H9 (cell line): ENCODE results near the gene CELF4. TPM values are rescaled to one million over a fixed set of nuclear protein-coding genes. Genes with fewer than 3 reads are reported as not detected.

Experiments
- DNase-seq: peaks from one replicate; pipeline ENCODE4 v3.0.0-alpha.2; 2017
- H2AFZ ChIP-seq: one replicate; pipeline ENCODE4 v1.6.1; 2013; ENCODE audit warnings: mild to moderate bottlenecking, low read length, control low read depth, moderate library complexity
- H2AK5ac ChIP-seq: 2 replicates; pipeline ENCODE4 v1.6.1; 2013; ENCODE audit warnings: low read length, control low read depth, mixed read lengths; ENCODE audit not compliant: insufficient read length
- H2BK120ac ChIP-seq: one replicate; pipeline ENCODE4 v1.6.1; 2013; ENCODE audit warnings: low read depth, mild to moderate bottlenecking, low read length, control low read depth, inconsistent platforms; ENCODE audit not compliant: poor library complexity, severe bottlenecking
- H2BK12ac ChIP-seq: 2 replicates; pipeline ENCODE4 v1.6.1; 2013; ENCODE audit warnings: low read length, control low read depth, mixed read lengths, low read depth; ENCODE audit not compliant: insufficient read length
- H2BK15ac ChIP-seq: 2 replicates; pipeline ENCODE4 v1.6.1; 2013; ENCODE audit warnings: low read depth, low read length, control low read depth
- H2BK20ac ChIP-seq: one replicate; pipeline ENCODE4 v1.6.1; 2013; ENCODE audit warnings: low read depth, mild to moderate bottlenecking, low read length, control low read depth, inconsistent platforms; ENCODE audit not compliant: poor library complexity, severe bottlenecking
- H2BK5ac ChIP-seq: 2 replicates; pipeline ENCODE4 v1.6.1; 2013; ENCODE audit warnings: low read length, control low read depth, mixed read lengths; ENCODE audit not compliant: insufficient read length
- H3K14ac ChIP-seq: 2 replicates; pipeline ENCODE4 v1.6.1; 2013; ENCODE audit warnings: low read length, control low read depth; ENCODE audit not compliant: insufficient read depth
- H3K18ac ChIP-seq: 2 replicates; pipeline ENCODE4 v1.6.1; 2013; ENCODE audit warnings: low read depth, mild to moderate bottlenecking, mixed read lengths, low read length, control low read depth; ENCODE audit not compliant: insufficient read length
- H3K23ac ChIP-seq: 2 replicates; pipeline ENCODE4 v1.6.1; 2013; ENCODE audit warnings: low read length, control low read depth, mixed read lengths, low read depth; ENCODE audit not compliant: insufficient read length
- H3K23me2 ChIP-seq: 2 replicates; pipeline ENCODE4 v1.6.1; 2013; ENCODE audit warnings: low read depth, mild to moderate bottlenecking, mixed read lengths, low read length, control low read depth; ENCODE audit not compliant: insufficient read length, poor library complexity, severe bottlenecking
- H3K27ac ChIP-seq: 2 replicates; pipeline ENCODE4 v1.5.1; 2013; ENCODE audit warnings: low read length, control low read depth, mixed read lengths, low read depth; ENCODE audit not compliant: insufficient read length
- H3K27me3 ChIP-seq: 2 replicates; pipeline ENCODE4 v1.6.1; 2013; ENCODE audit warnings: low read length, control low read depth, inconsistent platforms; ENCODE audit not compliant: insufficient read depth
- H3K4ac ChIP-seq: 2 replicates; pipeline ENCODE4 v1.6.1; 2013; ENCODE audit warnings: low read depth, mild to moderate bottlenecking, control low read depth, inconsistent platforms, low read length, moderate library complexity
- H3K4me1 ChIP-seq: 2 replicates; pipeline ENCODE4 v1.6.1; 2013; ENCODE audit warnings: low read length, control low read depth, inconsistent platforms; ENCODE audit not compliant: insufficient read depth
- H3K4me2 ChIP-seq: 2 replicates; pipeline ENCODE4 v1.6.1; 2013; ENCODE audit warnings: low read length, control low read depth, mixed read lengths; ENCODE audit not compliant: insufficient read length, insufficient read depth
- H3K56ac ChIP-seq: 2 replicates; pipeline ENCODE4 v1.6.1; 2013; ENCODE audit warnings: low read depth, mild to moderate bottlenecking, mixed read lengths, low read length, control low read depth; ENCODE audit not compliant: insufficient read length
- H3K79me1 ChIP-seq: 2 replicates; pipeline ENCODE4 v1.6.1; 2013; ENCODE audit warnings: low read depth, mild to moderate bottlenecking, moderate library complexity, low read length, control low read depth, inconsistent platforms; ENCODE audit not compliant: insufficient read depth, poor library complexity, severe bottlenecking
- H3K79me2 ChIP-seq: 2 replicates; pipeline ENCODE4 v1.6.1; 2013; ENCODE audit warnings: low read length, control low read depth, inconsistent platforms; ENCODE audit not compliant: insufficient read depth
- H3K9ac ChIP-seq: 2 replicates; pipeline ENCODE4 v1.6.1; 2013; ENCODE audit warnings: low read length, control low read depth, mixed read lengths; ENCODE audit not compliant: insufficient read length; ENCODE audit errors: extremely low read depth
- H3K9me3 ChIP-seq: one replicate; pipeline ENCODE4 v1.6.1; 2013; ENCODE audit warnings: low read depth, low read length, inconsistent platforms; ENCODE audit not compliant: control insufficient read depth
- H3T11ph ChIP-seq: one replicate; pipeline ENCODE4 v1.6.1; 2013; ENCODE audit warnings: mild to moderate bottlenecking, low read length, control low read depth, inconsistent platforms
- H4K20me1 ChIP-seq: one replicate; pipeline ENCODE4 v1.6.1; 2013; ENCODE audit not compliant: control insufficient read depth, insufficient read length, insufficient read depth
- H4K5ac ChIP-seq: 2 replicates; pipeline ENCODE4 v1.6.1; 2013; ENCODE audit warnings: low read depth, mild to moderate bottlenecking, mixed read lengths, low read length, control low read depth; ENCODE audit not compliant: insufficient read length
- H4K8ac ChIP-seq: replicated peaks from 2 replicates; pipeline ENCODE4 v1.6.1; 2013; ENCODE audit warnings: low read length, control low read depth, mixed read lengths, low read depth; ENCODE audit not compliant: insufficient read length
- H4K91ac ChIP-seq: 2 replicates; pipeline ENCODE4 v1.6.1; 2013; ENCODE audit warnings: low read depth, mild to moderate bottlenecking, moderate library complexity, mixed read lengths, low read length, control low read depth; ENCODE audit not compliant: insufficient read length
- H3K27ac Mint-ChIP-seq, 3 experiments: 2 replicates in 2 of 3; 3 replicates in 1 of 3; pipeline ENCODE4 v1.8.0; 2020 to 2021; ENCODE audit warnings: mixed read lengths in 3 of 3, mild to moderate bottlenecking in 1 of 3, moderate library complexity in 1 of 3
- H3K27me3 Mint-ChIP-seq: 2 replicates; pipeline ENCODE4 v1.8.0; 2021; ENCODE audit warnings: low read depth, mild to moderate bottlenecking, moderate library complexity, mixed read lengths
- H3K36me3 Mint-ChIP-seq, 3 experiments: 2 replicates in 2 of 3; 3 replicates in 1 of 3; pipeline ENCODE4 v1.8.0; 2020 to 2021; ENCODE audit warnings: low read depth in 3 of 3, mixed read lengths in 3 of 3; ENCODE audit not compliant: insufficient read depth in 1 of 3
- H3K4me1 Mint-ChIP-seq, 2 experiments: 2 replicates each; pipeline ENCODE4 v1.8.0; 2020; ENCODE audit warnings: mixed read lengths in 2 of 2
- H3K4me3 Mint-ChIP-seq, 2 experiments: 2 replicates in 1 of 2; 3 replicates in 1 of 2; pipeline ENCODE4 v1.8.0; 2020 to 2021; ENCODE audit warnings: mild to moderate bottlenecking in 2 of 2, mixed read lengths in 2 of 2, moderate library complexity in 1 of 2
- H3K9me3 Mint-ChIP-seq, 2 experiments: 2 replicates in 1 of 2; 3 replicates in 1 of 2; pipeline ENCODE4 v1.8.0; 2020; ENCODE audit warnings: mild to moderate bottlenecking in 2 of 2, mixed read lengths in 2 of 2, moderate library complexity in 1 of 2
- WGBS: extraction: QIAGEN DNeasy Blood & Tissue Kit; methylation state at CpG from one replicate; pipeline ENCODE4 v1.1.7; 2013; ENCODE audit warnings: missing lambda C conversion rate, low lambda C conversion rate, mixed read lengths; ENCODE audit not compliant: insufficient read length; ENCODE audit errors: extremely low coverage; 5-methylcytosine and 5-hydroxymethylcytosine counted together
- total RNA-seq: library from RNA; stranded (reverse); gene quantifications from 2 replicates; pipeline ENCODE4 v1.2.1, GENCODE V29; 2021
- TF ChIP-seq, protein P1 (sequence below): fragments of 200-600 bp; sonication (generic); conservative IDR thresholded peaks from 3 replicates; pipeline ENCODE4 v1.8.0; 2021; ENCODE audit warnings: antibody characterized with exemption, mild to moderate bottlenecking

The CELF4 gene
- total RNA-seq, 1 experiment from 2014 or later: 1.1 TPM

GRCh38 chr18:37432436-37433195 is 133.0 kb downstream of the CELF4 start:
- Mint-ChIP-seq H3K27ac (no peak overlapping the region), H3K4me3 (no peak overlapping the region), H3K36me3 (no peaks in the 10 kb centered on the region), H3K9me3 (no peaks in the 10 kb centered on the region), H3K4me1 (peaks cover 7 to 9% of the 10 kb centered on the region in 2 experiments; a peak in 3 of 4 replicates), H3K27me3 (peaks cover 4% of the 10 kb centered on the region)
- Histone ChIP-seq H3K79me2 (no peaks in the 10 kb centered on the region), H3K27me3 (no peaks in the 10 kb centered on the region), H3K4ac (no peak overlapping the region), H2BK15ac (no peak overlapping the region), H4K8ac (no peak overlapping the region), H2BK5ac (no peak overlapping the region), H2AK5ac (no peak overlapping the region), H3K9ac (no peak overlapping the region), H4K91ac (no peak overlapping the region), H3K79me1 (no peaks in the 10 kb centered on the region), H2BK120ac (no peak overlapping the region), H3K4me2 (no peak overlapping the region), H3K23me2 (no peaks in the 10 kb centered on the region), H4K20me1 (no peaks in the 10 kb centered on the region), H2BK12ac (no peak overlapping the region), H2BK20ac (no peak overlapping the region), H3K9me3 (no peaks in the 10 kb centered on the region), H3K14ac (no peak overlapping the region), H3K27ac (no peak overlapping the region), H3T11ph (no peak overlapping the region), H3K4me1 (no peaks in the 10 kb centered on the region), H2AFZ (no peak overlapping the region), H3K18ac (no peak overlapping the region), H3K23ac (no peak overlapping the region), H4K5ac (no peak overlapping the region), H3K56ac (no peak overlapping the region)
- DNase-seq: no peak
- WGBS: no CpG with 5 or more reads among the region's 7 CpGs
- TF ChIP-seq, protein P1, sequence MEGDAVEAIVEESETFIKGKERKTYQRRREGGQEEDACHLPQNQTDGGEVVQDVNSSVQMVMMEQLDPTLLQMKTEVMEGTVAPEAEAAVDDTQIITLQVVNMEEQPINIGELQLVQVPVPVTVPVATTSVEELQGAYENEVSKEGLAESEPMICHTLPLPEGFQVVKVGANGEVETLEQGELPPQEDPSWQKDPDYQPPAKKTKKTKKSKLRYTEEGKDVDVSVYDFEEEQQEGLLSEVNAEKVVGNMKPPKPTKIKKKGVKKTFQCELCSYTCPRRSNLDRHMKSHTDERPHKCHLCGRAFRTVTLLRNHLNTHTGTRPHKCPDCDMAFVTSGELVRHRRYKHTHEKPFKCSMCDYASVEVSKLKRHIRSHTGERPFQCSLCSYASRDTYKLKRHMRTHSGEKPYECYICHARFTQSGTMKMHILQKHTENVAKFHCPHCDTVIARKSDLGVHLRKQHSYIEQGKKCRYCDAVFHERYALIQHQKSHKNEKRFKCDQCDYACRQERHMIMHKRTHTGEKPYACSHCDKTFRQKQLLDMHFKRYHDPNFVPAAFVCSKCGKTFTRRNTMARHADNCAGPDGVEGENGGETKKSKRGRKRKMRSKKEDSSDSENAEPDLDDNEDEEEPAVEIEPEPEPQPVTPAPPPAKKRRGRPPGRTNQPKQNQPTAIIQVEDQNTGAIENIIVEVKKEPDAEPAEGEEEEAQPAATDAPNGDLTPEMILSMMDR: no peak
